GM23338 (cell line): ENCODE results near the gene RIPPLY1. TPM values are rescaled to one million over a fixed set of nuclear protein-coding genes. Genes with fewer than 3 reads are reported as not detected.

Experiments
- ATAC-seq: fragments of 200-7000 bp; cut with Tn5 transposase; 3 replicates; pipeline ENCODE4 v1.9.1; 2020
- DNase-seq: peaks from one replicate; pipeline ENCODE4 v3.0.0-alpha.2; 2015; ENCODE audit warnings: low spot score
- H2AFZ ChIP-seq: fragments of 200-600 bp; sonication (generic); 2 replicates; pipeline ENCODE4 v1.8.0; 2016; ENCODE audit warnings: antibody characterized with exemption, mild to moderate bottlenecking, moderate library complexity
- H3F3A ChIP-seq: fragments of 200-600 bp; sonication (generic); replicated peaks from 2 replicates; pipeline ENCODE4 v1.8.0; 2017; ENCODE audit warnings: antibody characterized with exemption, mixed run types, low read depth
- H3K27ac ChIP-seq: fragments of 200-600 bp; sonication (generic); 2 replicates; pipeline ENCODE4 v1.6.1; 2016; ENCODE audit warnings: low read depth
- H3K27me3 ChIP-seq: fragments of 200-600 bp; sonication (generic); 2 replicates; pipeline ENCODE4 v1.8.0; 2016; ENCODE audit warnings: mild to moderate bottlenecking, mixed run types, moderate library complexity; ENCODE audit not compliant: insufficient read depth
- H3K36me3 ChIP-seq: fragments of 200-600 bp; sonication (generic); 2 replicates; pipeline ENCODE4 v1.8.0; 2016; ENCODE audit warnings: mild to moderate bottlenecking; ENCODE audit not compliant: insufficient read depth
- H3K4me1 ChIP-seq: fragments of 200-600 bp; sonication (generic); 2 replicates; pipeline ENCODE4 v1.8.0; 2016; ENCODE audit warnings: mild to moderate bottlenecking, moderate library complexity; ENCODE audit not compliant: insufficient read depth
- H3K4me2 ChIP-seq: fragments of 200-600 bp; sonication (generic); 2 replicates; pipeline ENCODE4 v1.7.1; 2017; ENCODE audit warnings: mixed run types
- H3K4me3 ChIP-seq: fragments of 200-600 bp; sonication (generic); 2 replicates; pipeline ENCODE4 v1.6.1; 2016; ENCODE audit warnings: mixed run types
- H3K79me2 ChIP-seq: fragments of 200-600 bp; sonication (generic); replicated peaks from 2 replicates; pipeline ENCODE4 v1.8.0; 2017; ENCODE audit warnings: mild to moderate bottlenecking; ENCODE audit not compliant: insufficient read depth
- H3K9me2 ChIP-seq: fragments of 200-600 bp; sonication (generic); 2 replicates; pipeline ENCODE4 v1.8.0; 2017; ENCODE audit not compliant: insufficient read depth
- H4K20me1 ChIP-seq: fragments of 200-600 bp; sonication (generic); replicated peaks from 2 replicates; pipeline ENCODE4 v1.8.0; 2017; ENCODE audit warnings: mild to moderate bottlenecking; ENCODE audit not compliant: insufficient read depth
- H3K27ac Mint-ChIP-seq: 2 replicates; pipeline ENCODE4 v1.8.0; 2020; ENCODE audit warnings: inconsistent platforms, mild to moderate bottlenecking, moderate library complexity, mixed read lengths
- H3K27me3 Mint-ChIP-seq: 3 replicates; pipeline ENCODE4 v1.8.0; 2022; ENCODE audit warnings: low read depth, mild to moderate bottlenecking, moderate library complexity, mixed read lengths, inconsistent platforms; ENCODE audit not compliant: insufficient read depth, poor library complexity
- H3K36me3 Mint-ChIP-seq: 3 replicates; pipeline ENCODE4 v1.8.0; 2021; ENCODE audit warnings: low read depth, mild to moderate bottlenecking, inconsistent platforms, moderate library complexity, mixed read lengths
- H3K4me1 Mint-ChIP-seq: 3 replicates; pipeline ENCODE4 v1.8.0; 2020; ENCODE audit warnings: mild to moderate bottlenecking, inconsistent platforms, mixed read lengths
- H3K4me3 Mint-ChIP-seq: 3 replicates; pipeline ENCODE4 v1.8.0; 2021; ENCODE audit warnings: moderate library complexity, mild to moderate bottlenecking, inconsistent platforms, mixed read lengths
- H3K9me3 Mint-ChIP-seq: 3 replicates; pipeline ENCODE4 v1.8.0; 2020; ENCODE audit warnings: moderate library complexity, mild to moderate bottlenecking, inconsistent platforms, mixed read lengths
- CREB1 ChIP-seq: fragments of 250-450 bp; sonication (Bioruptor Pico); IDR thresholded peaks from 2 replicates; pipeline ENCODE4 v1.5.0; 2020; ENCODE audit warnings: low read depth, mild to moderate bottlenecking, moderate library complexity
- EZH2 ChIP-seq: fragments of 200-600 bp; sonication (generic); IDR thresholded peaks from one replicate; pipeline ENCODE4 v1.8.0; 2017; ENCODE audit warnings: antibody characterized with exemption, mild to moderate bottlenecking, low read depth; ENCODE audit not compliant: unreplicated experiment
- EZH2phosphoT487 ChIP-seq: fragments of 200-600 bp; sonication (generic); IDR thresholded peaks from one replicate; pipeline ENCODE4 v1.8.1; 2018; ENCODE audit warnings: antibody characterized with exemption; ENCODE audit not compliant: unreplicated experiment
- JUNB ChIP-seq: IDR thresholded peaks from one replicate; pipeline ENCODE4 v1.6.1; 2016; ENCODE audit warnings: antibody characterized with exemption; ENCODE audit not compliant: unreplicated experiment
- POLR2AphosphoS5 ChIP-seq: IDR thresholded peaks from 2 replicates; pipeline ENCODE4 v1.6.1; 2016; ENCODE audit warnings: antibody characterized with exemption, low read depth
- ZNF114 ChIP-seq: fragments of 250-450 bp; sonication (Bioruptor Pico); IDR thresholded peaks from 2 replicates; pipeline ENCODE4 v1.5.0; 2020; ENCODE audit warnings: mild to moderate bottlenecking, moderate library complexity
- ZNF331 ChIP-seq: fragments of 250-450 bp; sonication (Bioruptor Pico); IDR thresholded peaks from 2 replicates; pipeline ENCODE4 v1.5.0; 2020; ENCODE audit warnings: low read depth, mild to moderate bottlenecking, moderate library complexity
- polyA plus RNA-seq: library from polyadenylated mRNA; unstranded; fragments of >200 nt; fragmentation: Nextera tagmentation; extraction: Ambion mirVana; gene quantifications from 2 replicates; pipeline ENCODE4 v1.2.1, GENCODE V29; 2016
- total RNA-seq: library from RNA; depleted of rRNA; stranded (reverse); fragments of >200 nt; shearing (Covaris generic); gene quantifications from 2 replicates; pipeline ENCODE4 v1.2.3, GENCODE V29; 2014
- TF ChIP-seq, protein P1 (sequence below): fragments of 250-450 bp; sonication (Bioruptor Pico); IDR thresholded peaks from 2 replicates; pipeline ENCODE4 v1.5.0; 2020; ENCODE audit warnings: mild to moderate bottlenecking, moderate library complexity
- TF ChIP-seq, protein P2 (sequence below), 2 experiments: fragments of 200-600 bp in 1 of 2; sonication (generic) in 1 of 2; conservative IDR thresholded peaks; 2 replicates each; pipeline versions ENCODE4 v1.5.1 to v1.6.1; 2016 to 2017; ENCODE audit warnings: antibody characterized with exemption in 2 of 2, low read depth in 2 of 2, mild to moderate bottlenecking in 2 of 2, moderate library complexity in 1 of 2
- TF ChIP-seq, protein P3 (sequence below): IDR thresholded peaks from 2 replicates; pipeline ENCODE4 v1.6.1; 2016; ENCODE audit warnings: antibody characterized with exemption
- TF ChIP-seq, protein P4 (sequence below): IDR thresholded peaks from one replicate; pipeline ENCODE4 v1.6.1; 2018; ENCODE audit warnings: antibody characterized with exemption; ENCODE audit not compliant: unreplicated experiment

Gene RIPPLY1
- total and polyA plus RNA-seq, 2 experiments from 2014 or later: not detected

DNA sequence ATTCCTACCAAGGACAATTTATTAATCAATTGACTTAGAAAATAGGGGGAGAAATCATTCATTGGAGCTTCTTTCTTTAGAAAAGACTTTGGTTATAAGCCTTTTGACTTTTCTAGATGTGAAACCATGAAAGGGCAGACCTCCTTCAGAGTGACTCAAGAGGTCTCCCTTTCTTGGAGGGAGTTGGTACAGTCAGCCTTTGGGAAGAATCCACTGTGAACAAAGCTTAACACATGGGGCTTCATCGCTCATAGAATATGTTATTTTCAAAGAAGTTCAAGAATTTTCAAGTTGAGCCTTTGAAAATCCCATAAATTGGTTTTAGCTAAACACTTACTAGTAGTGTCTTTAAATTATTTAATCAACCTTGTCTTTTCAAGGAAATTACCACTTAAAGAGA, 28.0 kb downstream of the RIPPLY1 start:
- no peak for DNase-seq
- Histone ChIP-seq H3K36me3 (no peaks in the 10 kb centered on the region), H2AFZ (no peak overlapping the region), H3F3A (no peaks in the 10 kb centered on the region), H3K27ac (no peak overlapping the region), H3K27me3 (no peaks in the 10 kb centered on the region), H3K4me1 (no peaks in the 10 kb centered on the region), H3K4me3 (no peak overlapping the region), H3K4me2 (no peak overlapping the region), H4K20me1 (no peaks in the 10 kb centered on the region), H3K9me2 (no peaks in the 10 kb centered on the region), H3K79me2 (no peaks in the 10 kb centered on the region)
- Mint-ChIP-seq H3K36me3 (no peaks in the 10 kb centered on the region), H3K4me1 (peaks cover 6% of the 10 kb centered on the region; the same call in 2 of the 3 replicates), H3K9me3 (no peaks in the 10 kb centered on the region), H3K4me3 (no peak overlapping the region), H3K27ac (no peak overlapping the region), H3K27me3 (no peaks in the 10 kb centered on the region)
- TF ChIP-seq ZNF331 (CRISPR knock-in tag) (no peak), EZH2phosphoT487 (no peak), CREB1 (CRISPR knock-in tag) (no peak), POLR2AphosphoS5 (no peak), JUNB (no peak), ZNF114 (CRISPR knock-in tag) (no peak), EZH2 (no peak)
- TF ChIP-seq, protein P1, sequence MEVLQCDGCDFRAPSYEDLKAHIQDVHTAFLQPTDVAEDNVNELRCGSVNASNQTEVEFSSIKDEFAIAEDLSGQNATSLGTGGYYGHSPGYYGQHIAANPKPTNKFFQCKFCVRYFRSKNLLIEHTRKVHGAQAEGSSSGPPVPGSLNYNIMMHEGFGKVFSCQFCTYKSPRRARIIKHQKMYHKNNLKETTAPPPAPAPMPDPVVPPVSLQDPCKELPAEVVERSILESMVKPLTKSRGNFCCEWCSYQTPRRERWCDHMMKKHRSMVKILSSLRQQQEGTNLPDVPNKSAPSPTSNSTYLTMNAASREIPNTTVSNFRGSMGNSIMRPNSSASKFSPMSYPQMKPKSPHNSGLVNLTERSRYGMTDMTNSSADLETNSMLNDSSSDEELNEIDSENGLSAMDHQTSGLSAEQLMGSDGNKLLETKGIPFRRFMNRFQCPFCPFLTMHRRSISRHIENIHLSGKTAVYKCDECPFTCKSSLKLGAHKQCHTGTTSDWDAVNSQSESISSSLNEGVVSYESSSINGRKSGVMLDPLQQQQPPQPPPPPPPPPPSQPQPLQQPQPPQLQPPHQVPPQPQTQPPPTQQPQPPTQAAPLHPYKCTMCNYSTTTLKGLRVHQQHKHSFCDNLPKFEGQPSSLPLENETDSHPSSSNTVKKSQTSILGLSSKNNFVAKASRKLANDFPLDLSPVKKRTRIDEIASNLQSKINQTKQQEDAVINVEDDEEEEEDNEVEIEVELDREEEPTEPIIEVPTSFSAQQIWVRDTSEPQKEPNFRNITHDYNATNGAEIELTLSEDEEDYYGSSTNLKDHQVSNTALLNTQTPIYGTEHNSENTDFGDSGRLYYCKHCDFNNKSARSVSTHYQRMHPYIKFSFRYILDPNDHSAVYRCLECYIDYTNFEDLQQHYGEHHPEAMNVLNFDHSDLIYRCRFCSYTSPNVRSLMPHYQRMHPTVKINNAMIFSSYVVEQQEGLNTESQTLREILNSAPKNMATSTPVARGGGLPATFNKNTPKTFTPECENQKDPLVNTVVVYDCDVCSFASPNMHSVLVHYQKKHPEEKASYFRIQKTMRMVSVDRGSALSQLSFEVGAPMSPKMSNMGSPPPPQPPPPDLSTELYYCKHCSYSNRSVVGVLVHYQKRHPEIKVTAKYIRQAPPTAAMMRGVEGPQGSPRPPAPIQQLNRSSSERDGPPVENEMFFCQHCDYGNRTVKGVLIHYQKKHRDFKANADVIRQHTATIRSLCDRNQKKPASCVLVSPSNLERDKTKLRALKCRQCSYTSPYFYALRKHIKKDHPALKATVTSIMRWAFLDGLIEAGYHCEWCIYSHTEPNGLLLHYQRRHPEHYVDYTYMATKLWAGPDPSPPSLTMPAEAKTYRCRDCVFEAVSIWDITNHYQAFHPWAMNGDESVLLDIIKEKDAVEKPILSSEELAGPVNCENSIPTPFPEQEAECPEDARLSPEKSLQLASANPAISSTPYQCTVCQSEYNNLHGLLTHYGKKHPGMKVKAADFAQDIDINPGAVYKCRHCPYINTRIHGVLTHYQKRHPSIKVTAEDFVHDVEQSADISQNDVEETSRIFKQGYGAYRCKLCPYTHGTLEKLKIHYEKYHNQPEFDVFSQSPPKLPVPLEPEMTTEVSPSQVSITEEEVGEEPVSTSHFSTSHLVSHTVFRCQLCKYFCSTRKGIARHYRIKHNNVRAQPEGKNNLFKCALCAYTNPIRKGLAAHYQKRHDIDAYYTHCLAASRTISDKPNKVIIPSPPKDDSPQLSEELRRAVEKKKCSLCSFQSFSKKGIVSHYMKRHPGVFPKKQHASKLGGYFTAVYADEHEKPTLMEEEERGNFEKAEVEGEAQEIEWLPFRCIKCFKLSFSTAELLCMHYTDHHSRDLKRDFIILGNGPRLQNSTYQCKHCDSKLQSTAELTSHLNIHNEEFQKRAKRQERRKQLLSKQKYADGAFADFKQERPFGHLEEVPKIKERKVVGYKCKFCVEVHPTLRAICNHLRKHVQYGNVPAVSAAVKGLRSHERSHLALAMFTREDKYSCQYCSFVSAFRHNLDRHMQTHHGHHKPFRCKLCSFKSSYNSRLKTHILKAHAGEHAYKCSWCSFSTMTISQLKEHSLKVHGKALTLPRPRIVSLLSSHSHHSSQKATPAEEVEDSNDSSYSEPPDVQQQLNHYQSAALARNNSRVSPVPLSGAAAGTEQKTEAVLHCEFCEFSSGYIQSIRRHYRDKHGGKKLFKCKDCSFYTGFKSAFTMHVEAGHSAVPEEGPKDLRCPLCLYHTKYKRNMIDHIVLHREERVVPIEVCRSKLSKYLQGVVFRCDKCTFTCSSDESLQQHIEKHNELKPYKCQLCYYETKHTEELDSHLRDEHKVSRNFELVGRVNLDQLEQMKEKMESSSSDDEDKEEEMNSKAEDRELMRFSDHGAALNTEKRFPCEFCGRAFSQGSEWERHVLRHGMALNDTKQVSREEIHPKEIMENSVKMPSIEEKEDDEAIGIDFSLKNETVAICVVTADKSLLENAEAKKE (CRISPR knock-in tag): no peak
- TF ChIP-seq, protein P2, sequence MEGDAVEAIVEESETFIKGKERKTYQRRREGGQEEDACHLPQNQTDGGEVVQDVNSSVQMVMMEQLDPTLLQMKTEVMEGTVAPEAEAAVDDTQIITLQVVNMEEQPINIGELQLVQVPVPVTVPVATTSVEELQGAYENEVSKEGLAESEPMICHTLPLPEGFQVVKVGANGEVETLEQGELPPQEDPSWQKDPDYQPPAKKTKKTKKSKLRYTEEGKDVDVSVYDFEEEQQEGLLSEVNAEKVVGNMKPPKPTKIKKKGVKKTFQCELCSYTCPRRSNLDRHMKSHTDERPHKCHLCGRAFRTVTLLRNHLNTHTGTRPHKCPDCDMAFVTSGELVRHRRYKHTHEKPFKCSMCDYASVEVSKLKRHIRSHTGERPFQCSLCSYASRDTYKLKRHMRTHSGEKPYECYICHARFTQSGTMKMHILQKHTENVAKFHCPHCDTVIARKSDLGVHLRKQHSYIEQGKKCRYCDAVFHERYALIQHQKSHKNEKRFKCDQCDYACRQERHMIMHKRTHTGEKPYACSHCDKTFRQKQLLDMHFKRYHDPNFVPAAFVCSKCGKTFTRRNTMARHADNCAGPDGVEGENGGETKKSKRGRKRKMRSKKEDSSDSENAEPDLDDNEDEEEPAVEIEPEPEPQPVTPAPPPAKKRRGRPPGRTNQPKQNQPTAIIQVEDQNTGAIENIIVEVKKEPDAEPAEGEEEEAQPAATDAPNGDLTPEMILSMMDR (conservative IDR thresholded peaks at IDR 0.05; ENCODE audit: low read depth in 2 of 2): no peak
- TF ChIP-seq, protein P3, sequence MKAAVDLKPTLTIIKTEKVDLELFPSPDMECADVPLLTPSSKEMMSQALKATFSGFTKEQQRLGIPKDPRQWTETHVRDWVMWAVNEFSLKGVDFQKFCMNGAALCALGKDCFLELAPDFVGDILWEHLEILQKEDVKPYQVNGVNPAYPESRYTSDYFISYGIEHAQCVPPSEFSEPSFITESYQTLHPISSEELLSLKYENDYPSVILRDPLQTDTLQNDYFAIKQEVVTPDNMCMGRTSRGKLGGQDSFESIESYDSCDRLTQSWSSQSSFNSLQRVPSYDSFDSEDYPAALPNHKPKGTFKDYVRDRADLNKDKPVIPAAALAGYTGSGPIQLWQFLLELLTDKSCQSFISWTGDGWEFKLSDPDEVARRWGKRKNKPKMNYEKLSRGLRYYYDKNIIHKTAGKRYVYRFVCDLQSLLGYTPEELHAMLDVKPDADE: no peak
- TF ChIP-seq, protein P4, sequence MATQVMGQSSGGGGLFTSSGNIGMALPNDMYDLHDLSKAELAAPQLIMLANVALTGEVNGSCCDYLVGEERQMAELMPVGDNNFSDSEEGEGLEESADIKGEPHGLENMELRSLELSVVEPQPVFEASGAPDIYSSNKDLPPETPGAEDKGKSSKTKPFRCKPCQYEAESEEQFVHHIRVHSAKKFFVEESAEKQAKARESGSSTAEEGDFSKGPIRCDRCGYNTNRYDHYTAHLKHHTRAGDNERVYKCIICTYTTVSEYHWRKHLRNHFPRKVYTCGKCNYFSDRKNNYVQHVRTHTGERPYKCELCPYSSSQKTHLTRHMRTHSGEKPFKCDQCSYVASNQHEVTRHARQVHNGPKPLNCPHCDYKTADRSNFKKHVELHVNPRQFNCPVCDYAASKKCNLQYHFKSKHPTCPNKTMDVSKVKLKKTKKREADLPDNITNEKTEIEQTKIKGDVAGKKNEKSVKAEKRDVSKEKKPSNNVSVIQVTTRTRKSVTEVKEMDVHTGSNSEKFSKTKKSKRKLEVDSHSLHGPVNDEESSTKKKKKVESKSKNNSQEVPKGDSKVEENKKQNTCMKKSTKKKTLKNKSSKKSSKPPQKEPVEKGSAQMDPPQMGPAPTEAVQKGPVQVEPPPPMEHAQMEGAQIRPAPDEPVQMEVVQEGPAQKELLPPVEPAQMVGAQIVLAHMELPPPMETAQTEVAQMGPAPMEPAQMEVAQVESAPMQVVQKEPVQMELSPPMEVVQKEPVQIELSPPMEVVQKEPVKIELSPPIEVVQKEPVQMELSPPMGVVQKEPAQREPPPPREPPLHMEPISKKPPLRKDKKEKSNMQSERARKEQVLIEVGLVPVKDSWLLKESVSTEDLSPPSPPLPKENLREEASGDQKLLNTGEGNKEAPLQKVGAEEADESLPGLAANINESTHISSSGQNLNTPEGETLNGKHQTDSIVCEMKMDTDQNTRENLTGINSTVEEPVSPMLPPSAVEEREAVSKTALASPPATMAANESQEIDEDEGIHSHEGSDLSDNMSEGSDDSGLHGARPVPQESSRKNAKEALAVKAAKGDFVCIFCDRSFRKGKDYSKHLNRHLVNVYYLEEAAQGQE: no peak
- no peak for ATAC-seq
